Gastroesophageal sphincter (tissue), 3 donors: ENCODE results near the gene ZBTB46.

Source experiments
- CTCF ChIP-seq, 4 experiments: fragments of 200-600 bp in 2 of 4; fragments of 450-650 bp in 2 of 4; sonication (generic) in 1 of 4; IDR thresholded peaks; one replicate each; pipeline ENCODE4 v1.5.1; 2017 to 2019; ENCODE audit warnings: antibody characterized with exemption in 4 of 4, mild to moderate bottlenecking in 2 of 4, moderate library complexity in 2 of 4
- EP300 ChIP-seq: sonication (generic); formaldehyde crosslinking; IDR thresholded peaks from one replicate; pipeline ENCODE4 v1.6.1; 2017; ENCODE audit warnings: antibody characterized with exemption, mild to moderate bottlenecking

GRCh38 chr20:63753381-63753780, 77.7 kb downstream of the ZBTB46 start:
- TF ChIP-seq CTCF (IDR thresholded peaks at IDR 0.05): no peak
- no peak for TF ChIP-seq EP300
